Neutrophil (primary cell): Measurements from ENCODE around the gene LAMC1.

Experiments used
- H3K27ac ChIP-seq: fragments of 200-600 bp; sonication (generic); 2 replicates; pipeline ENCODE4 v1.5.1; 2016; ENCODE audit warnings: mild to moderate bottlenecking, moderate library complexity
- H3K27me3 ChIP-seq: fragments of 200-600 bp; sonication (generic); 2 replicates; pipeline ENCODE4 v1.6.0; 2016; ENCODE audit warnings: mild to moderate bottlenecking
- H3K36me3 ChIP-seq: fragments of 200-600 bp; sonication (generic); 2 replicates; pipeline ENCODE4 v1.5.1; 2017
- H3K4me1 ChIP-seq, 2 experiments: fragments of 200-600 bp in 1 of 2; sonication (generic) in 1 of 2; 1 replicate in 1 of 2; 2 replicates in 1 of 2; pipeline versions ENCODE4 v1.5.1 to v1.6.1; 2013 to 2016; ENCODE audit warnings: low read depth in 1 of 2, low read length in 1 of 2, mild to moderate bottlenecking in 1 of 2, moderate library complexity in 1 of 2; ENCODE audit not compliant: control insufficient read depth in 1 of 2, insufficient read depth in 1 of 2
- H3K4me3 ChIP-seq, 2 experiments: fragments of 200-600 bp in 1 of 2; sonication (generic) in 1 of 2; 1 replicate in 1 of 2; 2 replicates in 1 of 2; pipeline ENCODE4 v1.5.1; 2013 to 2016; ENCODE audit warnings: low read depth in 1 of 2, low read length in 1 of 2, mild to moderate bottlenecking in 1 of 2, moderate library complexity in 1 of 2
- H3K9me3 ChIP-seq: fragments of 200-600 bp; sonication (generic); 2 replicates; pipeline ENCODE4 v1.5.1; 2016
- TF ChIP-seq, protein P1 (sequence below): fragments of 200-600 bp; sonication (generic); IDR thresholded peaks from 2 replicates; pipeline ENCODE4 v1.5.1; 2016; ENCODE audit warnings: antibody characterized with exemption

The LAMC1 gene

GRCh38 chr1:183142171-183142570, 119.0 kb downstream of the LAMC1 start:
- no peak overlapping the region for H3K4me3 ChIP-seq
- no peaks in the 10 kb centered on the region for H3K27me3 ChIP-seq
- H3K9me3 ChIP-seq: no peaks in the 10 kb centered on the region
- no peaks in the 10 kb centered on the region for H3K36me3 ChIP-seq
- TF ChIP-seq, protein P1, sequence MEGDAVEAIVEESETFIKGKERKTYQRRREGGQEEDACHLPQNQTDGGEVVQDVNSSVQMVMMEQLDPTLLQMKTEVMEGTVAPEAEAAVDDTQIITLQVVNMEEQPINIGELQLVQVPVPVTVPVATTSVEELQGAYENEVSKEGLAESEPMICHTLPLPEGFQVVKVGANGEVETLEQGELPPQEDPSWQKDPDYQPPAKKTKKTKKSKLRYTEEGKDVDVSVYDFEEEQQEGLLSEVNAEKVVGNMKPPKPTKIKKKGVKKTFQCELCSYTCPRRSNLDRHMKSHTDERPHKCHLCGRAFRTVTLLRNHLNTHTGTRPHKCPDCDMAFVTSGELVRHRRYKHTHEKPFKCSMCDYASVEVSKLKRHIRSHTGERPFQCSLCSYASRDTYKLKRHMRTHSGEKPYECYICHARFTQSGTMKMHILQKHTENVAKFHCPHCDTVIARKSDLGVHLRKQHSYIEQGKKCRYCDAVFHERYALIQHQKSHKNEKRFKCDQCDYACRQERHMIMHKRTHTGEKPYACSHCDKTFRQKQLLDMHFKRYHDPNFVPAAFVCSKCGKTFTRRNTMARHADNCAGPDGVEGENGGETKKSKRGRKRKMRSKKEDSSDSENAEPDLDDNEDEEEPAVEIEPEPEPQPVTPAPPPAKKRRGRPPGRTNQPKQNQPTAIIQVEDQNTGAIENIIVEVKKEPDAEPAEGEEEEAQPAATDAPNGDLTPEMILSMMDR: no peak
- H3K27ac ChIP-seq: no peak overlapping the region
- no peaks in the 10 kb centered on the region for H3K4me1 ChIP-seq

GRCh38 chr1:183143576-183144315, 120.5 kb downstream of the LAMC1 start:
- H3K36me3 ChIP-seq: no peaks in the 10 kb centered on the region
- H3K4me1 ChIP-seq: no peaks in the 10 kb centered on the region
- H3K9me3 ChIP-seq: no peaks in the 10 kb centered on the region
- no peak overlapping the region for H3K4me3 ChIP-seq
- no peak overlapping the region for H3K27ac ChIP-seq
- H3K27me3 ChIP-seq: no peaks in the 10 kb centered on the region
- TF ChIP-seq, protein P1: no peak

- H3K4me1 ChIP-seq: no peaks in the 10 kb centered on the region
- TF ChIP-seq, protein P1: no peak
- no peaks in the 10 kb centered on the region for H3K27me3 ChIP-seq
- H3K9me3 ChIP-seq: no peaks in the 10 kb centered on the region
- H3K36me3 ChIP-seq: no peaks in the 10 kb centered on the region
- no peak overlapping the region for H3K4me3 ChIP-seq
- H3K27ac ChIP-seq: no peak overlapping the region
These were observed 121.5 kb downstream of the LAMC1 start for GRCh38 chr1:183144752-183145151.

DNA sequence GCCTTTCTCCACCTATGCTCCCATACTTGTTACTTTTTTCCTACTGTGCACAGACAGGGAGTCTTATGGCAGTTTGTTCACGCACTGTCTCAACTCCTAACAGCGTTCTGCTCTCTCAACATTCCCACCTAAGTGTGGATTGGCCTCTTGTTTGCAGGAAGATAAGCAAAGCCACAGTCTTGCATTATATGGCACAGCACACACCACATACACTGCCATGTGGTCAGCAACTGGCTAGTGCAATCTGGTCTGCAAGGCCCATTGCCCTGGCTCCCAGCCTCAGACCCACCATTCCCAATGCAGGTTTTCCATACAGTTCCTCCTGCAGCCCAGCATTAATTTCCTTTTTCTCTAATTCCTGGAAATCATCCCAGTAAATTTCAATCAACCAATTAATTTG, 124.5 kb downstream of the LAMC1 start:
- Histone ChIP-seq H3K4me3 (no peak overlapping the region), H3K9me3 (no peaks in the 10 kb centered on the region), H3K36me3 (no peaks in the 10 kb centered on the region), H3K4me1 (no peaks in the 10 kb centered on the region), H3K27me3 (peaks cover 14% of the 10 kb centered on the region), H3K27ac (no peak overlapping the region)
- TF ChIP-seq, protein P1: no peak

GRCh38 chr1:183148599-183148998, 125.4 kb downstream of the LAMC1 start:
- Histone ChIP-seq H3K4me1 (no peaks in the 10 kb centered on the region), H3K36me3 (no peaks in the 10 kb centered on the region), H3K9me3 (no peaks in the 10 kb centered on the region), H3K27ac (no peak overlapping the region), H3K4me3 (no peak overlapping the region), H3K27me3 (peaks cover 14% of the 10 kb centered on the region)
- TF ChIP-seq, protein P1: no peak
